CD1c-positive myeloid dendritic cell (primary cell): ENCODE measurements around the gene NRG2.

Source experiments
- DNase-seq: peaks from one replicate; pipeline ENCODE4 v3.0.0-alpha.2; 2016; ENCODE audit errors: extremely low spot score

The NRG2 gene

DNA sequence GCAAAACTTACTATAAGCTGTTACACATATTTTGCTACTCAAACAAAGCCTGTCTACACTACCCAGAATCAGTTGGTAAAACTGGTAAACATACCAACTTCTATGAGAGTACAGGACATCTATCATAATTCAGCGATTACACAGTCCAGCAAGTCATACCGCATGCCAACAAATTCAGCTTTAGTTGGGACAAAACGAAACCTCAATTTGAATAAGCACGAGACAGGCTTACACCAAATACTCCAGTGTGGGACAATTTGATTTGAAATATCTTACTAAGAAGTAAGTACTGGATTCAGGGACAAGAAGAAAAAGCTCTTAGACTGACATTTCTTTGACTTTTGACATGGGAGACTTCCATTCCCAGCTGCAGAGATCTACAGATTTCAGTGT is 2.0 kb downstream of the NRG2 start:
- no peak for DNase-seq

DNA sequence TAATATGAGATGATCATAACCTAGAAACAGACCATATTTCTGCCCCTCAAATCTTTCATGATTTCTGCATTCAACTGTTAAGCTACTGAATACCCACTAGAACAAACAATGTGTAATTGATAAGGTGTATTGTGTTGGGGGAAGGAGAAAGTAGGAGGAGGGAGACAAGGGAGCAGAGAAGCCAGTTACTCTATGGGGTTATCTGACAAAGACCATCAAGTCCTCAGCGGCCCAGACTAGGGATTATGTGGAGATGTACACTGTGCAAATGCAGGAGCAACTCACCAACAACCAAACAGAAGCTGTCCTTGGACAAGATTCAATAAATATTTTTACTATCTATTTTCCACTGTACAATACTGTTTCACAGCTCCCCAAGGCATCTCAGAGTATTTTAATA is 2.7 kb downstream of the NRG2 start:
- no peak for DNase-seq

DNA sequence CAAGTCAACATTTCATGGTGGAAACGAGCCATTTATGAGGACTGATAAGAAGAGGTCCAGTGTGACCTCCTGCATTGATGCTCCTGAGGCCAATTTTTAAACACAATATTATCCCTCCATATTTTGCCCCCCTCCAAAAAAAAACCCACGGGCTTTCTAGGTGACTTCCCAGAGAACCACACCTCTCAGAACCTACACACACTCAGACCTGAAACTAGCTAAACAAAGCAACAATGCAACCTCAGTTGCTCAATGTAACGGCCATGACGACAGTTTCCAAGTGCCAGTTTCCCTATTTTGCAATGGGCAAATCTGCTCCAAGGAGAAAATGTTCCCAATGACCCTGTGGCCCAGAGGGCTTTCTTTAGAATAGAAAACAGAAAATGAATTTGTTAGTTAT is 3.5 kb downstream of the NRG2 start:
- peak; percentile 38 for DNase-seq

DNA sequence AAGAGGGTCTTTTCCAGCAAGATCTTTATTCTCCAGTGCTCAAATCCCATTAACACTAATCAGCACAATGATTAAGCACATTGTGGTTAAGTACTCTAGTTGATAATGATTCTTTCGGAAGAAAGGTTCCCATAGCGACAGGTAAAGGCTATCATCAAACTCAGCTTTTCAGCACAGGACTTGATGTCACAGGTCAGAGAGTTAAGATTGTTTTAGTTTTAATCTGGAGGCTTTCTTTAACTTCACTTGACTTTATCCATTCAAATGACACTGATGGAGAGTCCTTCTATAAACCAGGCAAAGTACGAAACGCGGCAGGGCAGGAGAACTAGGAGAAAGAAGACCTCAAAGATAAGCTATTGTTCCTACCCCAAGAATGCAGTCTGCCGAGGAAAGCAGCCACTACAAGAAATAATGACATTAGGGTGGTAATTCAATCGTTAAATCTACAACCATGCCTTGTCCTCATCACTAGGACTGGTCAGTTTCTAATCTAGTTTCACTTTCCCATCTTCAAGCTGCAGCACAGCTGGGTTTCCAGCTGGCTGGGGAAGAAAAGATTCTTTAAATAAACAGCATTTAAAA is 4.6 kb downstream of the NRG2 start:
- DNase-seq, result no peak

DNA sequence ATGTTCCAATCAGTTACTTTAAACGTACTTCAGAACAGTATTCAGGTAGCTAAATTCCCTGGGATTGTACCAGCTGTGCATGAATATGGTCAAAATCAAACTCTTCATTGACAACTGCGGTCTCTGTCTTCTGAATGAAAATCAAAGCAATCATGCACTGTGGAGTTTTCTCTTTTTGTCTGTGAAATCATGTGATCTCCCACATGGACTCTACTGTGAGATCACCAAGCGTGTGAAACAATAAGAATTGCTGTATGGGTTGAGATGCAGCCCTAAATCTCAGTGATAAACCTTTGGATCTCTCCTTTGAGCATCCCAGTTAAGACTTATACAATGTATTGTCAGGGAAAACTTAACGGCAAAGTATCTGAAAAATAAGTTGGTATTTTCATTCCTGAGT is 6.1 kb downstream of the NRG2 start:
- DNase-seq, result no peak

DNA sequence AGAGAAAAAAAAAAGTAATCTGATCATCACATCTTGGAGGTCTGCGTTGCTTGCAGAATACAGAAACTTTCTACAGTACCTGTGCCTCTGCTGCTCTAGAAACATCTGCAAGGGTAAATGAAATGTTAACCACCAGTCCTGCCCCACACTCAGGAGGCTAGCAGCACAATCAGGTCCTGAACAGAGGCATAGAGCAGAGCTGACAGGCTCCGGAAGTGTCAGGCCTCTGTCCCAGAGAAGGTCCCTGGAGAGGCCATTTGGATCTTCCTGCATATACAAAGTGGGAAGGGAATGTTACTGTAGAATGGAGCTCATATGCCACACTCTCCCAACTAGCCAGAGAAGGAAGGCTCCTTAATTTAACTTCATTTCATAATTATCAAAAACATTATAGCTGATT is 7.2 kb downstream of the NRG2 start:
- no peak for DNase-seq

DNA sequence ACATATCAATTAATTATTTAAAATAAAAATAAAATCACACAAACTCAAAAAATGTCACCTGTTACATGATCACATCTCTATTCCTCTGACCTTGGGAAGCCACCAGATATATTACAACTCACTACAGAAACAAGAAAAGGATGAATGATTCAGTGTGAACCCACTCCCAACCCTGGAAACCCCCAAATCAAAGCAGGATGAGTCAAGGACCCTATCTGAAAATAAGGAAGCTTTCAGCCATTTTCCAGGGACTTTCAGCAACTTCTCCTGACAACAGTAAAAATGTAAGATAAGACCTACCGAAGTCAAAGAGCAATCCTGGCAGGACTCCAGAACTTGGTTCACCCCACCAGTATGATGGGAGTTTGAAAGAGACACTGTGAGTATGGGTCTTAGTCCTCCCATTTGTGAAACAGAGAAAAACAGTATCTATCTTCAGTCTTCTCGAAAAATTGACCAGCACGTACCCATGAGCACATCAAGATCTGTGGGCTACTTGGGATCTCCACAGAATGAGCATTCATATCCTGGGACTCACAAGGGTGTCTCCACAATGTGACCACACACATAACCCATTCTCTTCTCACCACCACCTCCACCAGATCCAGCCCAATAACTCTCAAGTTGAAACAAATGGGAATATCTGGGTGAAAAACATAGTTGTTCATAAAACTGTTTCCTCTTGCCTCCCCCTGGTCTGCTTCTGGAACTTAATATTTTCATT is 9.9 kb downstream of the NRG2 start:
- no peak for DNase-seq

DNA sequence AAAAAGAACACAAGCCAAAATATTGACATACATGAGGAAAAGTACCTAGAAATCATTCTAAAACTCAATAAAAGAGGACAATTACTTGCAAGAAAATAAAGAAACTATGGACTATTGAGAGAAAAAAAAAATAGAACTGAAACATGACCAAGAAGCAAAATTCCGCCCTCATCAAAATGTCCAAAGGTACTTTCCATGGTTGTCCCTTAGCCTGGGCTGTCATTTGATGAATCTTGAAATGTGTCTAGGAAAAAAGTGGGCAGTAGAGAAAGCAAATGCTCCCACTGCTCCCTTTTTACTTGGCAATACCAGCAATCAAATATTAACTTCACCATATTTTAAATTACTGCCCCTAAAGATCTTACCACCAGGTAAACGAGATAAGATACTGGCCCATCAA is 10.8 kb downstream of the NRG2 start:
- DNase-seq, result no peak

DNA sequence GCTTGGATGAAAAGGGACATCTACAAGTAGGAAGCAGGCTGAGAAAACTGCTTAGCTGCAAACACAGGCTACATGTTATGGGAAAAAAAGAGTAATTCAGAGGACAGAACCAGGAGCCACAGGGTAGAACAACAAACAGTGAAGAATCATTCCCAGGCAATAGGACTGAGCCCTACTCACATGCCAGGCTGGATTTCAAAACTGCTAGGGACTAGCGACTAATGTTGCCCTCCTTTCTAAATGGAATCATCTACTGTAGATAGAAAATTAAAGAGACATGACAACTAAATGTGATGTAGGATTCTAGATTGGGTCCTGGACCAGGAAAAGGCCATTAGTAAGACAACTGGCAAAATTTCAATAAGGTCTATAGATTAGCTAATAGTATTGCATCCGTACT is 15.3 kb downstream of the NRG2 start:
- DNase-seq, result no peak

DNA sequence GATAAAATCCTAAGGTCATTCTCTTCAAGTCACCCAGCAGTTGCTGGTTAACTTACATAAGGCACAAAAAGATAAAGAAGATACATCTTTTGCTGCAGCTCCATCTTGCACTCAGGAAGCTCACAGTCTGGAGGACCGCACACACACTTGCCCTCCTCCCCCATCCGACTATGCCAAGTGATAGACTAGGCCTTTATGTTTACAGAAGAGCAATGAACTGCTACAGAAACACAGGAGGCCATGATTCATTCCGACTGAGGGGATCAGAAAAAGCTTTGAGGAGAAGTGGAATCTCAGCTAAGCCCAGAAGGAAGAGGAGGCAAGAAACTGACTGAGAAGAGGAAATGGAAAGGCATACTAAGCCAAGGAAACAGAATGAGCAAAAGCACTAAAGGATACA is 17.4 kb downstream of the NRG2 start:
- DNase-seq, result no peak

DNA sequence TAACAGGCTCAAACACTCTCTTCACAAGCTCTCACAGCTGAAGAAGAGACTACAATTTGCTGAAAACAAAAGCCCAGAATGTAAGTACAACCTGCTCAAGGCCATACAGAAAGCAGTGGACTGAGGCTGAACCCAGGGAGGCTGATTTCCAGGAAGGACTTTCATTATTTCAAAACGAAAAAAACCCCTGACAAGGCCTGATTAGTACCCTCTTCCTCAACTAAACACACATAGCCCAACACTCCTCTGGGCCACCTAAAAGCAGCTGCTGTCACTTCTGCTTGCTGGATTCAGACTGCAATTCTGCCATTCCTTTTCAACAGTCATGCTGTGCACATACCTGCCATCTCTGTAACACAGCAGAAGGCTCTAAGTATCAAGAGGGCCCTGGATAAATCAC is 18.2 kb downstream of the NRG2 start:
- DNase-seq, result no peak

DNA sequence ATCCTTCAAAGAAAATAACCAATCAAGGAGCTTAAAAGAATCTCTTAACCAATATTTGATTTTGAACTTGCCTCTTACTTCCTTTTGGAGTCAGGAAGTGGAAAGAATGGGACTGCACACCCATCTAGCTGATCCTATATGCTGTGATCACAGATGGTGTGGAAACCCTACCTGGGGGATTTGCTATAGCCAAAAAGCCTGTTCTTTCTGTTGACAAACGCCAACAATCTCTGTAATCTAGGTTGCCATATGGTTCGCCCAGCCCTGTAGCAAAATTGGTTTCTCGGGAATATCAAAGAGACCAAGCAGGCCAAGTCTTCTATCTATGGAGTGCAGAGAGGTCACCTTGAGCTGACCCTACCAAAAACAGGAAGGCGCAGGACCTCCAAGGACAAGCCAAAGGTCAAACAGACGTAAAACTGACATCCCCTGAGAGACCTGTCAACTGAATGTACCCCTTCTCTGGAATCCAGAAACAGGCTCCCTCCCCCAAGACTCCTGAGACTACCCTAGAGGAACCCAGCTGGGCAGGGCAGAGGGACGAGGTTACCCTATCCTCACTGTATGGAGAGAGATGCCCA is 19.4 kb downstream of the NRG2 start:
- no peak for DNase-seq

DNA sequence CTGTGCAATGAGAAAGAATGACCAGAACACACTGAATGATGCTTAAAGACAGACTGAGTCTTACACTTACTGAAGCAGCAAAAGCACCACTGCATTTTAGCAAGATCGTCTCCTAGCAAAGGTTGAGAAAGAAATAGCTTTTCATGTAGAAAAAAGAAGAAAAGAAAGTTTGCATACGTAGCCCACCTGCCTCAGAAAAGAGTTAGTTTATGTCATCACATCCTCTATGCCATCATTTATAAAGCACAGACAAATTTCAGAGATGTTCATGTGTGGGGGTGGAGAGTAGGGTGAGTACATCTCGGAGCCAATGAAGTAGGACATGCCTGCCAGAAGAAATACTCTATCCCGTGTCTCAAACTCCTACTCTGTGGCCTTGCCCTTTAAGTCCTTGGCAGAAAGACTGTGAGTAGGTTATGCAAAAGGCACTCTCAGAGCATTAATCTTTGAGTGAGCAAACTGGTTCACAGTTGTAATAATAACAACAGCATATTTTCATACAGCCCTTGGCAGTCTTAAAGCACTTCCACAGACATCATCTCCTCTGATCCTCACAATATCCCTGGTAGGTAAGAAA is 22.4 kb downstream of the NRG2 start:
- DNase-seq, result no peak

DNA sequence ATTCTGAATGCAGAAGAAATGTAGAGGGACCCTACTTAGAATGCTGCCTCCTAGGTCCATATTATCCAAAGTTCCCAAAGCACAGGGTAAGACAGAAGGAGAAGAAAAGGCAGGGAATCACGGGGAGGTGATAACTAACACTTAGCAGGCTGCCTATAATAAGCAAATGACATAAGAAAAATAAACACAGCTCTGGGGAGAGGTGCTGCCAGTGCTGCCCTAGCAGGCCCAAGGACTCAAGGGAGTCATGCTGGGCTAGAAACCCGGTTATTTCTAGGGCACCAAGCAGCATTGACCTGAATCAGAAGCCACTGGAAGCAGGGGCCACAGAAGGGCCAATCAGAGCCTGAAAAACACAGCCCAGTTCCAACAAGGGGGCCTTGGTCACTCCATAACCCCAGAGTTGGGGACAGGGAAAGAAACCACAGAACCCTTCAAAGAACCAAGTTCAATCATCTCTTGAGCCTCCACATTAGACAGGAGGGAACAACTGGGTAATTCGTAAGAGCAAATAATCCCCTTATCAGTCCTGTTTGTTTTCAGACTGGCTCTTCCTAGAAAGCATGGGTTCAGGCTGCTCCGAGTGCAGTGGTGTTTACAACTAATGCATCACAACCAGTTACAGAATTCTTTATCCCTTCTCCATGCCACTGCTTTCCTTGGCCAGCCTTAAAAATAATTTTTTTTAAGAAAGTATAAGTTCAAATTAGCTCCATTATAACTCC is 24.0 kb downstream of the NRG2 start:
- no peak for DNase-seq

DNA sequence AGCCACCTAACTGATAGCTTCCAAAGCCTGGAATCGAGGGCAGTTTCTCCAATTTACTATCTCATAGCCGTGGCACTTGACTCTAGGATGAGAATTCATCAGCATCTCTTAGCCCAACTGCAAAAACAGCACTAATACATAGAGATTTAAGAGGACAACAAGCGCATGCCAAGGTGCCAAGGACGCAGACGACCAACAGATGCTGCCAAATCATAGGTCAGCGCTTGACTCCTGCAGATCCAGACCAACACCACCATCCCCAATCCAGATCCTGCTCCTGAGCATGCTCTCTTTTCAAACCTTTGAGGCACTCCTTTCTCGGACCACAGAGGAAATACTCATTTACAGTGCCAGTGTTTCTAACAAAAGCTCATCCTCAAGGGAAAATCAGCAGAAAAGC is 24.6 kb downstream of the NRG2 start:
- DNase-seq, result no peak

DNA sequence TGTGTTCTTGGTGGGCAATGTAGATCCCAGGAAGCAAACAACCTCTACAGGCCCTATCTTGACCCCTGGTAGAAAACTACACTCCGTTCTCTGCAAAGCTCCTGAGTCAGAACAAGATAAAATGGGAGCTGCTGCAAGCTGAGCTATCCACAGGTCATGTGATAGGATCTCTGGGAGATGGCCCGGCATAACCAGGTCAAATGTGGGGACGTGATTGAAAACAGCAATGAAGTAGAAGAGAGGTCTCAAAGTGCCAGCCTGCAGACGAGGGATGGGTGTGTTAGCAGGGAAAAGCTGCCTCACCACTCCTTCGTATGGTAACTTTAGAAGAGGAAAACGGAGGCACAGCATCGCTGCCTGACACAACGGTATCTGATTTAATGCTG is 25.0 kb downstream of the NRG2 start:
- no peak for DNase-seq

DNA sequence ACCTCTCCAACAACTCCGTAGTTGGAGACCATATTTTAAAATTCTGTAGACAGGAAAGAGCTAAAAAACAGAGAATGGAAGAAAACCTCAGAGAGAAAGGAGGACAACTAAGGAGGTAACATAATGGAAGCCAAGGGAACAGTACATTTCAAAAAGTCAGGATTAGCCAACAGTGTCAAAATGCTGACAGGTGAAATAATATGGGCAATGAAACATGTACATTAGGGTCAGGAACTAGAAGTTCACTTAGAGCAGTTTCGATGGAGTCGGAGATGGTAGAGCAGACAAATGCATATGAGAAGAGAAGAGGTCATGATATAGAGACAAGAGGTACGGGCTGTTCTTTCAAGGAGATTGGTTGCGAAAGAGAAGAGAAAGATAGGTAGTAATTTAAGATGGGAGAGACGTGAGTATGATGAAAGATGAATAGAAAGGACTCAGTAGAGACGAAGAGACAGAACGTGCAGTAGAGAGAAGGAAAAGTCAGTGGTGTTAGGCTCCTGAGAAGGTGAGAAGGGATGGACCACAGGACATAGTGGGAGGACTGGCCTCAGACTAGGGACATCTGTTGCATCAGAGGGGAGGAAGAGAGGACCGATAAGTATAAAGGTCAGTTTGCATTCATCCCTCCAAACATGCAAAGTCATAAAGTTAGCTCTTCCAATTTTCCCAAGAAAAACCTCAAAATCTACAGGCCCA is 25.6 kb downstream of the NRG2 start:
- DNase-seq, result no peak

DNA sequence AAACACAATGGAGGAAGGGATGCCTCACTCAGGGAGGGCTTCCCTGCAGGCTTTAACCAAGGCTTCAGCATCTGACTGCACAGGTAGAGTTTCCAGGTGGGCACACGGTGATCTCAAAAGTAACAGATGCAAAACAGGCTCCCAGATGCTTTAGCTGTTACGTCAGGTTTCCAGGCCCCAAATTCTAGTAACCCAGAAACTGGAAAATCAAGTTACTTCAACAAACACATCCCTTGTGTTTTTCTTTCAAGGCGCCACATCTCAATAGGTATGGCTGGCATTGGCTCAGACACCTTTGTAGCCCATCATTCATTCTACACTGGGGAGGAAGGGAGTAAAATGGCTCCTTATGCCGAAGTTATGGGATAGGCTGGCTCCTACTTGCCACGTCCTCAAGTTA is 27.4 kb downstream of the NRG2 start:
- no peak for DNase-seq

DNA sequence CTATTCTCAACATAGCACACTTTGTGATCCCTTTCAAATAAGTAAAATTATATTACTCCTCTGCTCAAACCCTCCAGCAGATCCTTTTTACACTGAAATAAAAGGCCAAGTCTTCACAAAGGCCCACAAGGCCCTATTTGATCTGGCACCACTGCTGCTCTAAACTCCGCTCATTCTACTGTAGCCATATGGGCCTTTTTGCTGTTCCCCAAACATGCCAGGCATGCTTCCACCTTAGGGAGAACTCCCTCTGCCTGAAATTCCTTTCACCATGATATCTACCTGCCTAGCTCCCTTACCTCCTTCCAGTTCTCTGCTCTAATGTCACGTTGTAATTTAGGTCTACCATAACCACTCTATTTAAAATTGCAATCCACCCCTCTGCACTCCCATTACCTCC is 28.3 kb downstream of the NRG2 start:
- DNase-seq, result no peak

DNA sequence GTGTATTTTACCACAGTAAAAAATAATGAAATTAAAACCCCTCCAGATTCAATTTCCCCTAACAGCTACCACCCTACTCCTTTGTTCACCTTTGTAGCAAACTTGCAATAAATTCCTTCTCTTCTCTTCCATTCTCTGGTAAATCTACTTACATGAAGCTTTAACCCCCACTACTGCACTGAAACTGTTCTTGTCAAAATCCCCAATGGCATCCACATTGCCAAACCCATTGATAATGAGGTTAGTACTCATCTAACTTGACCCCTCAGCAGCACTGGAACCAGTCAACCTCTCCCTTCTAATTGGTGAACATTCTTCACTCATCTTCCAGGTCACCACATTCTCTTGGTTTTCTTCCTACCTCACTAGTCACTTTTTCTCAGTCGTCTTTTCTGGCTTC is 29.6 kb downstream of the NRG2 start:
- DNase-seq, result no peak

DNA sequence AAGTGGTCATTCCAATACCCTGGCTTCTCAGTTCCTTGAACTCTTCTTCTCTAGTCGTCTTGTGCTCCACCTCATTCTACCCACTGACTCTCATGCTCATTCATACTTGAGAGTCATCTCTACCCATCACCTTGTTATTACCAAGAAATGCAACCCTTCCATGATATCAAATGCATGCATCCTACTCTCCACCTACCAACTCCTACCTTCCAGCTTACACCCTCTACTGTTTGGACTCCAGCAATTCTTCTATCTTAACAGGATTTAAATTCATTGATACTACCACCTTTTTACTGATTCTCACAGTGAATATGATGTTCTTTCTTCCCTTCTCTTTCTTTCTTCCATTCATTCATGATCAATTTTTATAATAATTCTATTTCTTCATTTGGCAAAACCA is 30.7 kb downstream of the NRG2 start:
- DNase-seq, result no peak

DNA sequence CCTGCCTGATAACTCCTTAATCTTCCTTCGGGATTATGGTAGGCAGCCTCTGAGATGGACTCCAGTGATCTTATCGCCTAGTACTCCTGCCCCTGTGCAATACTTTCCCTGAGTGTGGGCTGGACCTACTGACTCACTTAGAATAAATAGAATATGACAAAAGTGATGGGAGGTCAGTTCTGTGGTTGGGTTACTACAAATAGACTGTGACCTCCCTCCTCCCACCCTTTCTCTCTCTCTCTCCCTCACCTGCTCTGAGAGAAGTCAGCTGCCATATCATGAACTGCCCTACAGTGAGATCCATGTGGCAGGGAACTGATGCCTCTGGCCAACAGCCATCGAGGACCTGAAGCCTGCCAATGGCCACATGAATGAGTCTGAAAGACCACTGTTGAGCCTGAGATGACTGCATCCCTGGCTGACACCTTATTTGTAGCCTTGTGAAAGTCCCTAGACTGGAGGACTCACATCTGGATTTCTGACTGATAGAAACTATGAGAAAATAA is 31.7 kb downstream of the NRG2 start:
- DNase-seq, result no peak
